Measurements from ENCODE around the gene OPN4.

Gene OPN4

DNA sequence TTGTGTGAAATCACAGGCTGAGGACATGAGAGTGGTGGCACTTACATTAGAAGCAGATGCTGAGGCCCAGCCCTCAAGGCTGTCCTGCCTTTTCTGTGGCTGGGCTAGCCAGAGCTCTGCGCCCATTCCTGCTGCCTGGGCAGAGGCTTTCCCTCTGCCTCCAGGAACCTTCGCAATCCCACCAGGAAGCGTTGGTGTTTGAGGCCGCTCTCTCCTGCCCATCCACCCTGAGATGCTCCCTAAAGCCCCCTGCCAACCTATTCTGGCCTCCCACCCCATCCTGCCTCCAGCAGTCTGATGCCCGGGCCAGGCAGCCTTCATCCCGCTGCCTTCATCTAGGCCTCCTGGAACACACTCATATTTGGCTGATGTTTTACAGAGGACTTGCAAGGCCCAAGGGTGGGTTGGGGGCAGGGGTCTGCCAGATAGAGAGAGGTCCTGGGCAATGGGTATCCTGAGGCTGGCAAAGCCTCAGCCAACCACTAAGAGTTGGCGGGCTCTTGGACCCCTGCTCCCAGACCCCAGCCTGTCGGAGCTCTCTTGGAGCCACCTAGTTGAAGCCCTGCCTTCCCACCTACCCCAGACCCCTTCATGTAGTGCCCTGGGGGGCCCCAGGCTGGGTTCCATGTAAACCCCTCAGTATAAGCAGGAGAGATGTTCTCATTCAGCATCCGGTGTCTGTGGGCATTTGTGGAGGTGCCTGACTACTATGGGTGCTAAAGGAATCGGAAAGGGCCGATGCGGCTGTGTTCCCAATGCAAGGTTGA lies 46.7 kb downstream of the OPN4 start:
- ChIA-PET POLR2A (no interaction called here), CTCF (interaction anchor here (2.6 to 3.5 kb wide), 2 partner anchors 7 to 12 kb away, joined by 17 to 23 read pairs; no protein-coding TSS in a partner anchor)
- TF ChIP-seq, protein P1, sequence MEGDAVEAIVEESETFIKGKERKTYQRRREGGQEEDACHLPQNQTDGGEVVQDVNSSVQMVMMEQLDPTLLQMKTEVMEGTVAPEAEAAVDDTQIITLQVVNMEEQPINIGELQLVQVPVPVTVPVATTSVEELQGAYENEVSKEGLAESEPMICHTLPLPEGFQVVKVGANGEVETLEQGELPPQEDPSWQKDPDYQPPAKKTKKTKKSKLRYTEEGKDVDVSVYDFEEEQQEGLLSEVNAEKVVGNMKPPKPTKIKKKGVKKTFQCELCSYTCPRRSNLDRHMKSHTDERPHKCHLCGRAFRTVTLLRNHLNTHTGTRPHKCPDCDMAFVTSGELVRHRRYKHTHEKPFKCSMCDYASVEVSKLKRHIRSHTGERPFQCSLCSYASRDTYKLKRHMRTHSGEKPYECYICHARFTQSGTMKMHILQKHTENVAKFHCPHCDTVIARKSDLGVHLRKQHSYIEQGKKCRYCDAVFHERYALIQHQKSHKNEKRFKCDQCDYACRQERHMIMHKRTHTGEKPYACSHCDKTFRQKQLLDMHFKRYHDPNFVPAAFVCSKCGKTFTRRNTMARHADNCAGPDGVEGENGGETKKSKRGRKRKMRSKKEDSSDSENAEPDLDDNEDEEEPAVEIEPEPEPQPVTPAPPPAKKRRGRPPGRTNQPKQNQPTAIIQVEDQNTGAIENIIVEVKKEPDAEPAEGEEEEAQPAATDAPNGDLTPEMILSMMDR (IDR thresholded peaks at IDR 0.05; ENCODE audit: insufficient read depth, low read length, missing control alignments): no peak
- DNase-seq (ENCODE audit: low read depth, low spot score): no peak
- H3K4me3 ChIP-seq (ENCODE audit: low read depth, low read length): no peak overlapping the region

DNA sequence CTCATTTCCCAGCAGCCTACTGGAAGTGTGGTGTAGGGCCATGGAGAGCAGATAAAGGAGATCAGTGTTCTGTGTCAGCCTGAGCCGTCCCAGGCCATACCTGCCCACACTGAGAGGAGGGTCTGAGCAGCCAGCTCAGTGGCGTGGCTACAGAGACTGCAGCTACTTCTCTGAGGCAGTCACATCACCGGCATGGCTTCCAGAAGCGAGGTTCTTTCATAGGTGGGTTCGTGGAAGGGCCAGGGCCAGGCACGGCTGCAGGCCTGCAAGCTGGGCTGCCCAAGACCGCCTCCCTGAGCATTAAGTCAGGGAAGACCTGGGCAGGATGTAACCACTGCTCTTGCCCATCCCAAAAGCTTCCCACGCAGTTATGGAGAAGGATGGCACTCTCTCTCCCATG lies 48.8 kb downstream of the OPN4 start:
- POLR2A ChIA-PET: no interaction called here
- CTCF ChIA-PET: interaction anchor here (2.0 to 3.5 kb wide), 2 partner anchors 9 to 14 kb away, joined by 7 to 23 read pairs; no protein-coding TSS in a partner anchor

DNA sequence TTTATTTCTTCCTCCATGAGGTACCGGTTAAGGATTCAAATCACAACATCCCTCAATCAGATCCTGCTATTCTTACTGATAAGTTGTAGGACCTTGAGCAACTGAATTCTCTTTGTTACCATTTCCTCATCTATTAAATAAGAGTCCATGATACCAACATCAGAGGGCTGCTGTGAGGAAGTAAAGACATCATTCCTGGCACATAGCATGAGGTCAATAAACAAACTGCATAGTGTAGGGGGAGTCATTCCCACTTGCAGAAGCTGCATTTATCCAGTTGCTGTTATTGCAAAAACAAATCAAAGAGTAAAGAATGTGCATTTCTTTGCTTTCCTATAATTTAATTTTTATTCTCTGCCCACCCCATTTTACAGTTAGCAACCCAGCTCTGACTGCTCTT lies 50.8 kb downstream of the OPN4 start:
- TF ChIP-seq, protein P1 (IDR thresholded peaks at IDR 0.05; ENCODE audit: insufficient read depth, low read length, missing control alignments): no peak
- ChIA-PET CTCF (interaction anchor here (2.3 to 8.1 kb wide), 2 partner anchors 11 to 196 kb away, joined by 8 to 68 read pairs; no protein-coding TSS in a partner anchor), POLR2A (no interaction called here)
- DNase-seq (ENCODE audit: low read depth, low spot score): no peak
- no peak overlapping the region for H3K4me3 ChIP-seq (ENCODE audit: low read depth, low read length)

More for the DNA sequence above, 48.8 kb downstream of the OPN4 start:
- TF ChIP-seq, protein P1 (IDR thresholded peaks at IDR 0.05; ENCODE audit: insufficient read depth, low read length, missing control alignments): no peak
- no peak overlapping the region for H3K4me3 ChIP-seq (ENCODE audit: low read depth, low read length)
- DNase-seq (ENCODE audit: low read depth, low spot score): no peak

DNA sequence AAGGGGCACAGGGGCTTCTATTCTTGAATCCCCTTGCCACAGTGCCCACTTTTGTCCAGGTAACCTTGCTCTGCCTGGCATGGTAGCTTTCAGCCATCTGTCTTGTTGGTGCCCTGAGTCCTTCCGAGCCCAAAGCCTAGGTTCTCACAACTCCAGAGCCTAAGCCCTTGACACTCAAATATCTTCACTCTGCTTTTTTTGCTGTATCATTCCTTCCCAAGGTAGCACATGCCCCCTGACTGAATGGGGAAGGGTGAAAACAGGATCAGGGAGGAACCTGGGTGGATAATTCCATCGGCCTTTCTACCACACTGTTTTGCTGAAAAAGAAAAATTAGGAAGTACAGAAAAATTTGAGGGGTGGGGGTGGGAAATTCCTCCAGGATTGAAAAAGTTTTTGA lies 51.6 kb downstream of the OPN4 start:
- H3K4me3 ChIP-seq (ENCODE audit: low read depth, low read length): no peak overlapping the region
- TF ChIP-seq, protein P1 (IDR thresholded peaks at IDR 0.05; ENCODE audit: insufficient read depth, low read length, missing control alignments): no peak
- no peak for DNase-seq (ENCODE audit: low read depth, low spot score)
- ChIA-PET POLR2A (no interaction called here), CTCF (interaction anchor here (2.3 to 8.1 kb wide), 2 partner anchors 12 to 195 kb away, joined by 8 to 68 read pairs; no protein-coding TSS in a partner anchor)

DNA sequence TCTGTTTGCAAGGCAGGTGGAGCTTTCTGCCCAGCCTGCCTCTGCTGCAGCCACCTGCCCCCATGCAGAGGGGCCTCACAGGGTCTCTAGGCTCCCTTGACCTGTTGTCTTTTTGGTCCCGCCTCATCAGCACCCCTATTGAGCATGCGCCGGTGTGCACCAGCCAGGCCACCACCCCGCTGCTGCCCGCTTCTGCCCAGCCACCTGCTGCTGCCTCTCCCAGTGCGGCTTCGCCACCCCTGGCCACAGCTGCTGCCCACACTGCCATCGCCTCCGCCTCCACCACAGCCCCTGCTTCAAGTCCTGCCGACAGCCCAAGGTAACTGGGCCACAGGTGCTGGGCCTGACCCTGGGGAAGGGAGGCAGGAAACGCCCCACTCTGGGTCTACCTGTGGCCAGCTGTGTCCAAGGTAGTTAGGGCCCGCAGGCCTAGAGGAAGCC lies 52.1 kb downstream of the OPN4 start:
- ChIA-PET POLR2A (no interaction called here), CTCF (interaction anchor here (2.3 to 8.1 kb wide), 2 partner anchors 13 to 194 kb away, joined by 8 to 68 read pairs; no protein-coding TSS in a partner anchor)
- H3K4me3 ChIP-seq (ENCODE audit: low read depth, low read length): no peak overlapping the region
- TF ChIP-seq, protein P1 (IDR thresholded peaks at IDR 0.05; ENCODE audit: insufficient read depth, low read length, missing control alignments): no peak
- DNase-seq (ENCODE audit: low read depth, low spot score): no peak

DNA sequence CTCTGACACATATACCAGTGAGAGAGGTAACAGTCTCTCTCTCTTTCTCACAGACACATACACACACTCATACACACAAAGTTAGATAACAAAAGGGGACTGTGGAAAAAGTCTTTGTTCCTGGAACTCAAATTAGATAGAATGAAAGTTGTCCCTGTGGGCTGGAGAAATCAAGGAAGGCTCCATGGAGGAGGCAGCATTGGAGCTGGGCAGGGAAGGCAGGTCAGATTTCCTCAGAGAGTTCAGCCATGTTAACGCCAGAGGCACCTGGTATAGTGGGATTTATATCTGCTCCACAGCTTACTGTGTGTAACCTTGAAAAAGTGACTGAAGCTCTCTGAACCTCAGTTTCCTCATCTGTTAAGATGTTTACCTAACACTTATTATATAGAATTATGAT lies 52.6 kb downstream of the OPN4 start:
- no peak overlapping the region for H3K4me3 ChIP-seq (ENCODE audit: low read depth, low read length)
- CTCF ChIA-PET: interaction anchor here (0.6 to 8.1 kb wide), 3 partner anchors 10 to 194 kb away, joined by 3 to 68 read pairs (median 8); no protein-coding TSS in a partner anchor
- DNase-seq (ENCODE audit: low read depth, low spot score): no peak
- TF ChIP-seq, protein P1 (IDR thresholded peaks at IDR 0.05; ENCODE audit: insufficient read depth, low read length, missing control alignments): no peak
- POLR2A ChIA-PET: no interaction called here
